Measurements from ENCODE around the gene GPC6.

Gene GPC6

DNA sequence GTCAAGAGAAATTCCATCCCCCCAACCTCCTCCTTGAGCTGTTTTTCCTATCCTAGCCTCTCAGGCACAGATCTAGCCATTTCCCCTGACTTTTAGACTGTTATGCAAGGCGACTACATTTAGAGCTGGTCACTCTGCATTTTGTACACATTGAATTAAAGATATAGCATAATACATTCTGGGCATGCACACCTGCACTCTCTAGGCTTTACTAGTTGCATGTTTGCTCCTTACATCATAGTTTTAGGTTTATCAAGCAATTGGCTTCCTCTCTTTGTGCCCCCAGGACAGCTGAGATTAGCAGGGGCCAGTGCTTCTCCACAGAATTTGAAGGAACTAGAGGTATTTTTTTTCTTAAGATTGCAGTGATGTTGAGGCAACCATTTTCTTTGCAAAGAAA, 19.5 kb downstream of the GPC6 start:
- Histone ChIP-seq H3K27ac (replicated peaks) (no peak overlapping the region), H3K27me3 (ENCODE audit: insufficient read depth, poor library complexity, severe bottlenecking) (no peaks in the 10 kb centered on the region), H3K4me3 (replicated peaks; ENCODE audit: insufficient read depth, low read length) (no peak overlapping the region)
- TF ChIP-seq POLR2AphosphoS5 (IDR thresholded peaks at IDR 0.05; ENCODE audit: low read depth) (no peak), SPI1 (IDR thresholded peaks at IDR 0.05; ENCODE audit: borderline replicate concordance, low read depth) (no peak), CTCF (IDR thresholded peaks at IDR 0.05; ENCODE audit: insufficient read depth, low read length) (no peak), GABPA (IDR thresholded peaks at IDR 0.05; ENCODE audit: low read depth) (no peak), REST (IDR thresholded peaks at IDR 0.05; ENCODE audit: insufficient replicate concordance, low read depth) (no peak)
- no peak for DNase-seq (ENCODE audit: low read depth in 1 of 2, low spot score in 1 of 2)

GRCh38 chr13:93248627-93249047, 22.0 kb downstream of the GPC6 start:
- no peak overlapping the region for H3K4me3 ChIP-seq (replicated peaks; ENCODE audit: insufficient read depth, low read length)
- no peaks in the 10 kb centered on the region for H3K27me3 ChIP-seq (ENCODE audit: insufficient read depth, poor library complexity, severe bottlenecking)
- DNase-seq (ENCODE audit: low read depth in 1 of 2, low spot score in 1 of 2) = no peak
- H3K27ac ChIP-seq (replicated peaks) = no peak overlapping the region
- TF ChIP-seq POLR2AphosphoS5 (IDR thresholded peaks at IDR 0.05; ENCODE audit: low read depth) (no peak), REST (IDR thresholded peaks at IDR 0.05; ENCODE audit: insufficient replicate concordance, low read depth) (no peak), GABPA (IDR thresholded peaks at IDR 0.05; ENCODE audit: low read depth) (no peak), CTCF (IDR thresholded peaks at IDR 0.05; ENCODE audit: insufficient read depth, low read length) (no peak), SPI1 (IDR thresholded peaks at IDR 0.05; ENCODE audit: borderline replicate concordance, low read depth) (no peak)

DNA sequence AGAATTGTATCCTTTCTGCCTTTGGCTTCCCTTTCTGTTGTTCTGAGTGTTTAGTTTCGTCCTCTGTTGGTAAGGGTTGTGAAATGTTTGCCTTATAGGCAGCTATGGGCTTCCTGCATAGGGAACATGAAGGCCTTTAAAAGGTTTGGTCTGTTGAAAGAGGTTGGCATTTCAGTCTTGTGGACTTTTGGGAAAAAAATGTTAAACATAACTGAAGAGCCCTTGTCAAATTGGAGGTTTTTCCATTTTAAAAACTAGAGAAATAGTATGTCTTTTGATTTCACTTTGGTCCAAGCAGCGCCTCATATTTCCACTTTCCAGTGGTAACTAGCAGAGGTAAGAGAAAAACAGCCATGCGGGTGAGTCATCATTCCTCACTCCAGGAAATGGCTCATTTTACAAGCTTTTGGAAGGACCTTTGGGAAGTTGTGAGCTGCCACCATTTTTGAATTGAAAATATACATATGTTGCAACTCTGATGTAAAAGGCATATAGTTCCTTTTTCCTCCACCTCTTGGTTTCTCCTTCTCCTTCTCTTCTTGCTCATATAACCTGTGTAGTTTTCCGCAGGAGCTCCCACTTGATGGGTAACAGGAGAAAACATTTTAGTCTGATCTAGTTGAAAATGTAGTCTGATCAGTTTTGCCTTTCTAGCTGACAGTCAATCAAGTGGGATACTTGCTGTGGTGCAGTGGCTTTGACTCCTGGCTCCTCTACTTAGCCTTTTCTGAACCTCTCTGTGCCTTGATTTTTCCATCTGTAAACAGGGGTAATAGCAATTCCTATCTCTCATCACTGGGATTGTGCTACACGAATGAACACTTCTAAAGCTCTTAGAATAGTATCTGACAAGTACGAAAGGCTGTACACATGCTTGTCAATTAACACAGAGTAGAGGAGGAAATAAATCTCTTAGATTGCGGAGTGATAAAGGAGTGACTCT, 23.0 kb downstream of the GPC6 start:
- TF ChIP-seq POLR2AphosphoS5 (IDR thresholded peaks at IDR 0.05; ENCODE audit: low read depth) (no peak), GABPA (IDR thresholded peaks at IDR 0.05; ENCODE audit: low read depth) (no peak), REST (IDR thresholded peaks at IDR 0.05; ENCODE audit: insufficient replicate concordance, low read depth) (no peak), SPI1 (IDR thresholded peaks at IDR 0.05; ENCODE audit: borderline replicate concordance, low read depth) (no peak)
- no peaks in the 10 kb centered on the region for H3K27me3 ChIP-seq (ENCODE audit: insufficient read depth, poor library complexity, severe bottlenecking)
- DNase-seq (ENCODE audit: low read depth in 1 of 2, low spot score in 1 of 2) = no peak
- H3K4me3 ChIP-seq (replicated peaks; ENCODE audit: insufficient read depth, low read length) = no peak overlapping the region
- H3K27ac ChIP-seq (replicated peaks) = no peak overlapping the region

Data from HL-60 (cell line).